GM18519 (cell line): ENCODE measurements around the gene MEGF6.
A peak's percentile ranks its signal among the peaks of the same experiment; 100 is the strongest.
"Not testable (repeated sequence)": the region's sequence is repeated elsewhere in the genome, so short reads cannot be mapped to it uniquely, and the experiment has no call there.

Experiments
- ATAC-seq: cut with Tn5 transposase; IDR thresholded peaks from one replicate; pipeline ENCODE4 v1.9.1; 2021; ENCODE audit warnings: mild to moderate bottlenecking, moderate library complexity; ENCODE audit not compliant: unreplicated experiment, low FRiP score

The MEGF6 gene

DNA sequence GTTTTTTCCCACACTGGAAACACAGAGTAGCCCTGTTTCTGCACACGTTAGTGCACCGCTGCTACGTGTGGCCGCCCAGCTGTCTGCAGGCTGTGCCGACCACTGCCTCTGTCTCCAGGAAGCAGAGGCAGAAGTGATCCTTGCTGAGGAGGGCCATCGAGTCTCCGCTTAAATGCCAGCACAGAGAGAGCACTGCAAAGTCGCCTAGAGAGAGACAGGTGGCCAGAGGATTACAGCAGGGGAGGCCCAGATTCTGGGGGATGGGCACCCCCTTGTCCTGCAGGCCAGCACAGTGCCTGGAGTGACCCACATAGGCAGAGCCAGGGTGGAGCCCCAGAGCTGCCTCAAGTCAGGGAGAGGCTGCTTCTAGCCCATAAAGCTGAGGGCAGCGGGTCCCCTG, 19.6 kb upstream of the MEGF6 start:
- no peak for ATAC-seq

DNA sequence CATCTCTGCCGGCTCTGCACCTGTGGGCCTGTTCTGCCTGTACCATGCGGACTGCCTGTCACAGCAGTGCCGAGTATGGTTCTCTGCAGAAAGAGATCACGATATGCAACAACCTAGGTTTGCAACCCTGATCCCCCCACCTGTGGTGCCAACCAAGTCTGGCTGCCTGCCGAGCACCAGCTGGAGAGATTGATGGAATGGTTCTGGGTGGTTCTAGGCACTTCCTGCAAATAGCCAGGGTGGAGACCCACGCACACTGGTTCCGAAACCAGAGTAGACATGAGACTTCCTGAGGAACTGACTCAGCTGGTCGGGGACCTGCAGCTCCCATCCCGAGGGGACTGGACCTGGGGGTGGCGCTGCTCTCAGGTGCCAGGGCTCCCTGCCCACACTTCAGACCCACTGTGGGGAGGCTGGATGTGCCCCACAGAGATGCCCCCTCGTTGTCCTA, 18.9 kb upstream of the MEGF6 start:
- no peak for ATAC-seq

DNA sequence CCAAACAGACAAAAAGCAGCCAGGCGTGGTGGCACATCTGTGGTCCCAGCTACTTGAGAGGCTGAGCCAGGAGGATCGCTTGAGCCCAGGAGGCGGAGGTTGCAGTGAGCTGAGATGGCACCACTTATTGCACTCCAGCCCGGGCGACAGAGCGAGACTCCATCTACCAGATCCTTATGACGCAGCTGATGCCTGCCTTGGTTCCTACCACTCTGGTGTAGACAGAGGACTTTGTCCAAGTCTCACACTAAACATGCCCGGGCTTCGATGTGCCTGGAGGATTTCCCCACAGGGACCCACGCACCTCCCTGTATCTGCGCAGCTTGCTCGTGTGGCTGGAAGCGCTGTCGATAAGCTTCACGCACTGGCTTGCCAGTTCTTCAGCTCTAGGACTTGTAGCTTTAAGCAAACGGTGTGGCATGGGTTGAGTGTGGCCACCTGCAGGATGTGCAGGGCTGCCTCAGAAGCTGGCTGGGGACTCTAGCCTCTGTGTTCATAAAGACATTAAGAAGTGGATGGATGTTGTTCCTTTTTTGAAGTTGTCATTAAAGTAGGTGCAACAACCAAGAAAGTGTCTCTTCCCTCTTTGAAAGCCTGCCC, 18.4 kb upstream of the MEGF6 start:
- ATAC-seq, result no peak

DNA sequence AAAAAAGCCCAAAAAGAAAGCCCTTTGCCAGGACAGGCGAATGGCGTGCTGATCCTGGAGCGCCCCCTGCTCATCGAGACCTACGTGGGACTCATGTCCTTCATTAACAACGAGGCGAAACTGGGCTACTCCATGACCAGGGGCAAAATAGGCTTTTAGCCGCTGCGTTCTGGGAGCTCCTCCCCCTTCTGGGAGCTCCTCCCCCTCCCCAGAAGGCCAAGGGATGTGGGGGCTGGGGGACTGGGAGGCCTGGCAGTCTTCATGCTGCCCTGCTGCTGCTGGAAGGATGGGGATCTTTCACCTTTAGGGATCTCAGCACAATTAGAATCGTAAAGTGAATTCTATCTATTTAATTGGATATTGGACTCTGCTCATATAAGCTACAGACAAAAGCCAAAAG, 17.1 kb upstream of the MEGF6 start:
- ATAC-seq, result no peak

DNA sequence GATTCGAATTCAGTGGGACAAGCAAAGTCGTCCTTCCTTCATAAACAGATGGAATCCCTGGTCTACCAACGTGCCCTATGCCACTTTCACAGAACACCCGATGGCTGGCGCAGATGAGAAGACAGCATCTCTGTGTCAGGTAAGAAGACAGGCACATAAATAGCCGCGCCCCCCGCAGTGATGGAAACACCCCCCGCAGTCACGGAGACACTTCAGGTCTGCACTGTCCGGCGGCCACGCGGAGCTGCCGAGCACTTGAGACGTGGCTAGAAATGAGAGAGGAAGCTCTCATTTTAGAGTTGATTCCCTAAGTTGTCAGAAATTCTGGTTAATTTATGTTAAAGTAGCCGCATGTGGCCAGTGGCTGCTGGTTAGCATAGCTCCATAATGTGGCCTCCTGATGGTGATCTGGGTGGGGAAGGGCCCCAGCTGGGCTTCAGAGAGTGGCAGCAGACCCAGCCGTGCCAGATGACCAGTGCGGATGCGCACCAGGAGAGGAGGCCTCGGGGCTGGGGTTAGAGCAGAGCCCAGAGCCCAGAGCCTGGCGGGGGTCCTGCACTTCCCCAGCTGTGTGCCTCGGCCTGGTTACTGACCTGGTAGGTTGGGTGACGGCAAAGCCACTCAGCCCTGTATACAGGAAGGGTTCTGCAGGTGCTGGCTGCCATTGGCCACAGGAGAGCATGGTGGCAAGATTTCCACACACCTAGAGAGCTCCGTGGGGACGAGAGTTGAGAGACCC, 16.4 kb upstream of the MEGF6 start:
- no peak for ATAC-seq

DNA sequence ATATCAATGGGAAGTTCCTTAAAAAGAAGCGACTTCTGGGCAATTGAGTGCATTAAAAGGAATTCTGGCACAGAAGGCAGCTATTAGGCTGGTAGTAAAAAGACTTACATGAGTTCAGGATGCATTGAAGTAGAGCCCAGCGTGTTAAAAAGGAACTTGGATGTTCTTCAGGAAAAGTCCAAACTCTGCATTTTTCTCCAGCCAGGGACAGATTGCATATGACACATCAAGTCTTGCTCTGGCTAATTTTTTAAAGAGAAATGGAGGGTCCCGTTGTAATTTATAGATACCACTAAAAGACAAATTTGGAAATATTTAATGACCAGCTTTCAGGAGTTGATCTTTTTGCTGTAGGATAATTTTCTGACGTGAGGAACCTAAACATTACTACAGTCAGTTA, 14.7 kb upstream of the MEGF6 start:
- ATAC-seq, result no peak

DNA sequence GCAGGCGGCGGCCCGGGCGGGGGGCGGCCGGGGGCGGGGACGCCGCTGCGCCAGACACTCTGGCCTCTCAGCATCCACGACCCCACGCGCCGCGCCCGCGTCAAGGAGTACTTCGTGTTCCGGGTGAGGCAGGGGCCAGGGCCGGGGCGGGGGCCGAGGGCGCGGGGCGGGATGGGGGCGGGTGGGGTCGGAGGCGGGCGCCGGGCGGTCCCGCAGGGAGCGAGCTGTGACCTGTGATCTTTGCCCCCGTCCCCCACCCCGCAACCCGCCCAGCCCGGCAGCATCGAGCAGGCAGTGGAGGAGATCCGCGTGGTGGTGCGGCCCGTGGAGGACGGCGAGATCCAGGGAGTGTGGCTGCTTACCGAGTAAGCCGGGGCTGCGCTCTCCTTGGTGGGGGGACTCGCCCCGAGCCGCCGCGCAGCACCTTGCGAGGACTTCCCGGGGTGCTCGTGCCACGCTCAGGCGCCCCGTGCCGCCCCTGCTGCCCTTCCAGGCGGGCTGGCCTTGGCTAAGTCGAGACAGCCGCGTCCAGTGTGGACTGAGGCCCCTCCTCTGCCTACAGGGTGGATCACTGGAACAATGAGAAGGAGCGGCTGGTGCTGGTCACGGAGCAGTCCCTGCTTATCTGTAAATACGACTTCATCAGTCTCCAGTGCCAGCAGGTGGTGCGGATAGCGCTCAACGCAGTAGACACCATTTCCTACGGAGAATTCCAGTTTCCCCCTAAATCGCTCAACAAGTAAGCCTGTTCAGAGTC, 14.0 kb upstream of the MEGF6 start:
- no peak for ATAC-seq

DNA sequence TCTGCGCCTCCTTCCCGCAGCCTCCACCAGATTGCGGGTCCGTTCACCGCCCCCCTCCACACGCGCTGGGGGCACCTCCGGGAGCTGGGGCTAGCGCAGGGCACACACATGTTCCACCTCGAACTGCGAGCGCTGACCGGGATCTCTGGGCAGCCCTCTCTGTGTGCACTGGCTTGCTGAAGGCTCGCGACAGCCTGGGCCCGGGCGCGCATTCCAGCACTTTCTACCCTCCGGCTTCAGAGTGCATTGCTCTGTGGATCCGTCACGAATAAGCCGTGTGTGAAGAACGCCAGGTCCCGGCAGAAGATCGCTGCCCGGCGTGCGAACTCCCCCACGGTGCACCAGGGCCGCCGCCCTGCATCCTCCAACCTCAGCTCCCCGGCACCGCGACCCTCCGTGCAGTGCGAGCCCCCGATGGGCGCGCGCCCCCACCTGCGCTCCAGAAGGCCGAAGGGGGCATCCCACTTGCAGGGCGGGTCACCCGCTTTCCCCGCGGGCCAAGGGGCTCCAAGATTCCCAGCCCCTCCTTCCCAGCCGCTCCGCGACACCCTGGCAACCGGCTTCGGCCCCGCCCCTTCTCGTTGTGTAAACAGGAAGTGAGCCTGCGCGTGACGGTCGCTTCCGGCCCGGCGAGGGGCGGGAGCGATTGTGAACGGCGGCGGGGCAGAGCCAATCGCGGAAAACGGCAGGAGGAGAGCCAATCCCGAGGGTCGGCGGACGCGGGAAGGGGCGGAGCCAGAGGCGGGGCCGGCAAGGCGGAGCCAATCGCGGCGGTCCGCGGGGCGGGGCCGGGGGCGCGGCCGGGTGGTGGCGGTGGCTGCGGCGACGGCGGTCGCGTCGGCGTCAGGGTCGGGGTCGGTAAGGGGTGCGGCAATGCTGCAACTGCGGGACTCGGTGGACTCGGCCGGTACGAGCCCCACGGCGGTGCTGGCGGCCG, 13.2 kb upstream of the MEGF6 start, which contains the start of gene TPRG1L:
TSS of gene TPRG1L (plus strand) at position 816 of the 937 bp plus-strand sequence. CDS start at position 874, 58 bp downstream.
- ATAC-seq, result peak; percentile 90

DNA sequence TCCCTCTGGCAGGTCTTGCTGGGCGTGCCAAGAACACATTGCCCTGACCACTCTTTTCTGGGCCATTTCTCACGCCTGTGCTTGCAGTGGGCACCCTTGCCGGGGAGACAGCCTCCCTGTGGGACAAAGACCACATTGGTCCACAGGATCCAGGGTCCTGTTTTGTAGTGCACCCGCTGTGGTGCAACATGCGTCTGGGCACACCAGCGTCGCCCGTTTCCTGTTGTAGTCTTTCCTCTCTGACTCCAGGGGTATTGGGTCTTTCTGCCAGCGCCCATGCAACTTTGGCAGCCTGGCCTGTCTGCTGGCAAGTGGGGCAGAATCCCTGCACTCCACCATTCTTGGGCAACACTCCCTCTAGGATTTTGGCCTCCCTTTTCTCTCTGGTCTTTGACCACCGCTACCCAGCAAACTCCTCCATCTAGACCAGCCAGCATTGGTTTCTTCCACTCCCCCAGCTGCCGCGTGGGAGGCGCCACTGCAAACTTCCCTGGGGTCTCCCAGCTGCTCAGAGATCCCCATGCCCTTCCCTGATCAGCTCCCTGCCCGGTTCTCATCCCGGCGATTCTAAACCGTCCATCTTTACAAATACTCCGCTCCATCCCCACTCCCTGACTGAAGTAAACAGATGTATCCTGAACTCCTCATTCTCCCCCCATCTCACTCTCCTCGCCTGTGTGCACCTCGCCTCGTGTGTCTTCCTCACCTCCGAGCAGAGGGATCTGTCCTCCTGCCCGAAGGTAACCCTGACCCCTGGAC, 12.3 kb upstream of the MEGF6 start:
- ATAC-seq, result no peak

DNA sequence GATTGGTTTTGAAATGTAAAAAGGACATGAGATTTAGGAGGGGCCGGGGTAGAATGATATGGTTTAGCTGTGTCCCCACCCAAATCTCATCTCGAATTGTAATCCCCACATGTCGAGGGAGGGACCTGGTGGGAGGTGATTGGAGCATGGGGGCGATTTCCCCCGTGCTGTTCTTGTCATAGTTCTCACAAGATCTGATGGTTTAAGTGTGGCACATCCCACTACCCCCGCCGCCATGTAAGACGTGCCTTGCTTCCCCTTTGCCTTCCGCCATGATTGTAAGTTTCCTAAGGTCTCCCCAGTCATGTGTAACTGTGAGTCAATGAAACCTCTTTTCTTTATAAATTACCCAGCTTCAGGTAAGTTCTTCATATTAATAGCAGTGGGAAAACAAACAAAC, 10.8 kb upstream of the MEGF6 start:
- ATAC-seq, result not testable (repeated sequence)

DNA sequence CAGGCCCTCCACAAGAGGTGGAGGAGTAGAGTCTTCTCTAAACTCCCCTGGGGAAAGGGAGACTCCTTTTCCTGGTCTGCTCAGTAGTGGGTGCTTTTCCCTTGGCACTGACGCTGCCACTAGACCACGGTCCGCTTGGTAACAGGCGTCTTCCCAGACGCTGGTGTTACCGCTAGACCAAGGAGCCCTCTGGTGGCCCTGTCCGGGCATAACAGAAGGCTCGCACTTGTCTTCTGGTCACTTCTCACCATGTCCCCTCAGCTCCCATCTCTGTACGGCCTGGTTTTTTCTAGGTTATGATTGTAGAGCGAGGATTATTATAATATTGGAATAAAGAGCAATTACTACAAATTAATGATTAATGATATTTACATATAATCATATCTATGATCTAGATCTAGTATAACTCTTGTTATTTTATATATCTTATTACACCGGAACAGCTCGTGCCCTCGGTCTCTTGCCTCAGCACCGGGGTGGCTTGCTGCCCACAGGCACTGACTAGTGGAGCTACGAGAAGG, 9.9 kb upstream of the MEGF6 start:
- not testable (repeated sequence) for ATAC-seq

DNA sequence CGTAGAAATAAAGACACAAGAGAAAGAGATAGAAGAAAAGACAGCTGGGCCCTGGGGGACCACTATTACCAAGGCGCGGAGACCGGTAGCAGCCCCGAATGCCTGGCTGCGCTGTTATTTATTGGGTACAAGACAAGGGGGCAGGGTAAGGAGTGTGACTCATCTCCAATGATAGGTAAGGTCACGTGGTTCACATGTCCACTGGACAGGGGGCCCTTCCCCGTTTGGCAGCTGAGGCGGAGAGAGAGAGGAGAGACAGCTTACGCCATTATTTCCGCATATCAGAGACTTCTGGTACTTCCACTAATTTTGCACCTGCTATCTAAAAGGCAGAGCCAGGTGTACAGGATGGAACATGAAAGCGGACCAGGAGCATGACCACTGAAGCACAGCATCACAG, 9.4 kb upstream of the MEGF6 start:
- no peak for ATAC-seq

DNA sequence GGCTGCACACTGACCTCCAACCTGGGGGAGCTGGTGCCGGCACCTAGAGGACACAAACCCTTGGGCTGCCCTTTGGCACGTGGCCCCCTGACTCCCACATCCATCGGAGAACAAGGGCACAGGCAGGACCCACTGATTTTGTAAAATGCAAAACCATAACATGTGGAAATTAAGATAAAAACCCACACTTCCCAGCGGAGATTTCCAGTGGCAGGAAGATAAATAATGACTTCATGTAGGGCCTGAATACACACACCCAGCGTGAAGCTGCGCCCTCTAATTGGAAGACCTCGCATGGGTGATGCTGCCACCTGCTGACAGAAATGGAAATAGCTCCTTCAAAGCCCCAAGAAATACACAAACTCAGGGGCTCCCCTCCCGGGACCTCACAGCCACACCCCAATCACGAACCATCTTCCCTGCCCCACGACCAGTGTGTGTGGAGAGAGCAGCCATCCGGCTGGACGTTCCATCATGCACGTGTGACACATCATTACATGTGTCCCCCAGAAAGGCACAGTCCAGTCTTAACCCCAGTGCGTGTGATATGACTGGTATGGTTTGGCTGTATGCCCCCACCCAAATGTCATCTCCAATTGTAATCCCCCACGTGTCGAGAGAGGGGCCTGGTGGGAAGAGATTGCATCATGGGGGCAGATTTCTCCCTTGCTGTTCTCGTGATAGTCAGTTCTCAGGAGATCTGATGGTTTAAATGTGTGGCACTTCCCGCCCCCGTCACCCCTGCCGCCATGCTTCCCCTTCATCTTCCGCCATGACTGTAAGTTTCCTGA, 7.8 kb upstream of the MEGF6 start:
- ATAC-seq, result no peak

DNA sequence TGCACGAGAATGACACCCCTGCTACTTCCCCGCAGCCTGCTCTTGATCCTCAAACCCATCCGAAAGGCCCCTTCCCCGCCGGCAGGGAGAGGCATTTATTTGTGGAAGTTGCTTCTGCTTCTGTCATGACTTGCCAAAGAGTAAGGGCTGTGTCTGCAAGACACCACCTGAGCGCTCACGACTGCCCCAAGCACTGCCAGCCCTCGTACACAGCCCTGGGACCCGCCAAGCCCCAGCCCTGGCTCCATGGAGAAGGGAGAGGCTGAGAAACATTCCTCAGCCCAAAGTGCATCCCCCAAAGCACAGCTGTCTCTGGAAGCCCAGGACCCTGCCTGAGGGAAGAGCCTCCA, 7.2 kb upstream of the MEGF6 start:
- no peak for ATAC-seq

DNA sequence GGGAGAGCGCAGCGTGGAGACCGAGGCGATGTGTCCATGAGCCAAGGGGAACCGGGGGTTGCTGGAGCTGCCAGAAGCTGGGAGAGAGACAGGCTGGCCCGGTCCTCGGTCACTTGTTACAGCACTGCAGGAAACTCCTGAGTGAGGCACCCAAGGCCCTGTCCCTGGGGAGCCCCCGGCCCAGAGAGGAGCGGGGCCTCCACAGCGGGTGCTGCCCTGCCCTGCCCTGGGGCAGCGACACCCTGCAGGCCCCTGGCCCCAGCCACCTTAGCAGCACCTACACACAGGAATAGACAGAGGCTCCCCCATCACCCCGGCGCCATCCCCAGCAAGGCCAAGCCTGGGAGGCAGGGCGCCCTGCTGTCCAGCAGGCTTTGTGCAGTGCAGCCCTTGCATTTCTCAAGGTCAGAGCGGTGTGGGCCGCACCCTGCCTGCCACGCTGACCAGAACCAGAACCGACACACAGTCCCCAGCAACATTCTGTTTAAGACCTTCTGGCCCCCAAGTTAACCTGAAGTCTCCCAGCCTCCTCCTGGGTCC, 6.6 kb upstream of the MEGF6 start:
- ATAC-seq, result no peak

DNA sequence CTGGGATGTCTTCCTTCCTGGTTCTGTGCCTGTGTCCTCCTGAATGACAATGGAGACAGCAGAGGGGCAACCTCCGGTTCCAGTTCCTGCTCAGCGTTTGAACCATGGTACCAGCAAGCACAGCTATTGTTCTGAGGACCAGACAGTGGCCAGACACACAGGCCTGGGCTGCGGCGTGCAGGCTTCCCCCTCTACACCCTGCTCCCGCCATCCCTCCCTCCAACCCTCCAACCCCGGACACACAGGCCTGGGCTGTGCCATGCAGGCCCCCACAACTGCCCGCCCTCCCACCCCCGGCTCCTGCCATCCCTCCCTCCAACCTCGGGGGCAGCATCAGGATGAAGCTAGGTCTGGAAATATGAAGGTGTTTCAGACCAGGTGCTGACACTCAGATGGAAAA, 5.6 kb upstream of the MEGF6 start:
- ATAC-seq, result no peak

DNA sequence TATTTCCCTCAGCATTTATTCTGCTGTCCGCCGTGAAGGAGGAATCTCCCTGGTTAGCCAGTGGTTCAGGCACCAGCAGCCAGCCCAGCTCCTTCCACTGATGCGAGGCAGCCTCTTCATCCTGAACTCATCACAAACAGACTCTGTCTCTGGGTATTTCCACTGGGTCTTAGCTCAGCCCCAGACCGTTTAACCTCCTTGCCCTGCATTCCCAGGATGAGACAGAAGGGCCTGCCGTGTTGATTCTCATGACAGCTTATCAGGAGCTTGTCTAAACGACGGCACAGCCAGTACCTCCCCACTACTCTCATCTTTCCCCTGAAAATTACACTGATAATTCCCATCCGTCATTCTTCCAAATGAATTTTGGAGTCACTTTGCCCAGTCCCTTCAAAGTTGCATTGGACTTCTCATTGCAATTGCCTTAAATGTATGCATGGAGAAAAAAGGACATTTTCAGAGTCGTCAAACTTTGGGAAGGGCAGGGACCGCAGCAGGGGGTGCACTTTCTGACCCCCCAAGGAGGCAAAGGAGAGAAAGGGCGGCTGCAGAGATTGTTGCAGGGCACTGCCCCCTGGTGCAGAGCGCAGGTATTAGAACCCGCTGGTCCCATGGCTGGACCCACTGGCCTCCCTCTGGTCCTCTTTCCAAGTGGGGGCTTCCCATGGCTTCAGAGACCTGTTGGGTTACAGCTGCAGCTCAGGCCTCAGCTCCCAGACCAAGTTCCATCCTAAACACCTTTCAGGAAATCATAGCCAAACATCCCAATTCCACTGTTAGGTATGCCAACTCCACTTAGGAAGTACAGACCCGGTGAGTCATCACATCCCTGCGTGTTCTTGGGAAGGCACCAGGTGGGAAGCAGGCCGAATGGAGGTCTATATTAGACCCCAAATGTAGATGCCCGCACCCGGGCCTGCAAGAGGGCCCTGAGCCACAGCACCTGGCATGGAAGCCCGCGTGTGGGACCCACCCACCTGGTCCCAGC, 3.7 kb upstream of the MEGF6 start:
- no peak for ATAC-seq
